ENCODE data around the gene CPNE5.

The CPNE5 gene

DNA sequence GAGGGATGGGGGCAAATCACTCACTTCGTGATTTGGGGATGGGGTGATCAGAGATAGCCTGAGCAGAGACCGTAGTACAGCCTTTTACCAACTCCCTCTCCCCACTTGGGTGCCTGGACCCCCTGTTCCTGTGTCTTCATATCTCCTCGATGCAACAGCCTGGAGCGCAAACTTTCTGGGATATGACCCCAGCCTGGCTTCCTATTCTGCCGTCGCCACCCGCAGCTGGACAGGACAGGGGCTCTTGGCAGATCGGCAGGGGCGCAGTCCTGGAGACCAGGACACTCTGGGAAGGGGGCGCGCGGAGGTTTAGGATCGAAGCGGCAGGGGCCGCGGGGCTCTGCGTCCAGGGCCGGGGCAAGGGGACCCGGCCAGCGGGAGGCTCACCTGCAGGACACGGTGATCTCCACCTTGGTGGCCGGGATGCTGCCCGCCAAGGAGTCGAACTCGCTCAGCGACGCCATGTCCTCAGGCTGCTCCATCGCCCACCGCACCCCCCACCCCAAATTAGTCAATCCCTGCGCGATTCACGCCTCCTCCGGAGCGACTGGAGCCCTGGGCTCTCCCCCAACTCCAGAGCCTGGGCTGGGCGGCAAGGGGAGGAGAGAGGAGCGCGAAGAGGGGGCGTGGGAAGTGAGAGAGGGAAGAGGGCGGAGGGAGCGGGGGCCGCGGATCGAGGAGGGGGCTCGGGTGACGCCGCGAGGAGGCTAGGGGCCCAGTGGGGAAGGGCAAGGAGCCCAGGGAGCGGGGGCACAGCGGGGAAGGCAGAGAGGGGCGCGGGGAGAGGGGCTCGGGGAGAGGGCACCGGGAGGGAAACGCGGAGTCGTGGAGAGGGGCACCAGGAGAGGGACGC lies at the start of gene CPNE5:
CPNE5 (minus strand) TSS at position 549 of the 853 bp plus-strand sequence; CDS start at position 482, 67 bp downstream.
- DNase-seq, result no peak

DNA sequence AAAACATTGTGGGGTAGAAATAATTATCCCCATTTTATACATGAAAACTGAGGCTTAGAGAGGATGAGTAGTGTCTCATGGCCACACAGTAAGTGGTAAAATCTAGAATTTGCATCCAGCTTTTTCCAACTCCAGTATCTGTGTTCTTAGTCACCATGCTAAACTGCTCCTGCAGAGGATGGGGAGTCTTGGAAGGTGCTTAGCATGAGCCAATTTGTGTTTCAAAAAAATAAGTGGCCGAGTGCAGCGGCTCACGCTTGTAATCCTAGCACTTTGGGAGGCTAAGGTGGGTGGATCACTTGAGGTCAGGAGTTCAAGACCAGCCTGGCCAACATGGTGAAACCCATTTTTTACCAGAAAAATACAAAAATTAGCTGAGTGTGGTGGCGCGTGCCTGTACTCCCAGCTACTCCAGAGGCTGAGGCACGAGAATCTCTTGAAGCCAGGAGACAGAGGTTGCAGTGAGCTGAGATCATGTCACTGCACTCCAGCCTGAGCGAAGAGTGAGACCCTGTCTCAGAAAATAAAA lies 48.9 kb upstream of the CPNE5 start:
- DNase-seq, result no peak

DNA sequence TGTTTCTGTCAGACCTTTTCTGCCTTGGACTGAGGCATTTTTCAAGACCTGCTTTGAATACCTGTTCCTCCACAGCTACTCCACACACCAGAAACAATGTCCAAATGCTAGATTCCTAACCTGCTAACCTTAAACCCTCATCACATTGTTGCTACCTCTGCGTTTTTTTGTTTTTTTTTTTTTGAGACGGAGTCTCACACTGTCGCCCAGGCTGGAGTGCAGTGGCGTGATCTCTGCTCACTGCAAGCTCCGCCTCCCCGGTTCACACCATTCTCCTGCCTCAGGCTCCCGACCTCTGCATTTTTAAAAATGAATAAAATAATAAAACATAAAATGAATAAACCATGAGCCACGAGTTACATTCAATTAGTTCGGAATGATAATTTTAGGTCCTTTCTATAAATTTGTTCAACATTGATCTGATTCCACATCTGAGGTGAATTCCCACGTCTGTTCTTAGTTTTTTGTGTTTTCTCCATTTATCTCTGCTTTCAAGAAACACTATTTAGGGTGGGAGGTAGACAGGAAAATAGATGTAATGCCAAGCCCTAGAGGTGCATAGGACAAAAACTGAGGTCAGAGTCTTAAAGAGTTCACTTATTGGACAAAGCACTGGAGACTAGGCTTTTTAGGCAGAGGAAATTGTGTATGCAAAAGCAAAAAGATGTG lies 47.8 kb upstream of the CPNE5 start:
- no peak for DNase-seq

DNA sequence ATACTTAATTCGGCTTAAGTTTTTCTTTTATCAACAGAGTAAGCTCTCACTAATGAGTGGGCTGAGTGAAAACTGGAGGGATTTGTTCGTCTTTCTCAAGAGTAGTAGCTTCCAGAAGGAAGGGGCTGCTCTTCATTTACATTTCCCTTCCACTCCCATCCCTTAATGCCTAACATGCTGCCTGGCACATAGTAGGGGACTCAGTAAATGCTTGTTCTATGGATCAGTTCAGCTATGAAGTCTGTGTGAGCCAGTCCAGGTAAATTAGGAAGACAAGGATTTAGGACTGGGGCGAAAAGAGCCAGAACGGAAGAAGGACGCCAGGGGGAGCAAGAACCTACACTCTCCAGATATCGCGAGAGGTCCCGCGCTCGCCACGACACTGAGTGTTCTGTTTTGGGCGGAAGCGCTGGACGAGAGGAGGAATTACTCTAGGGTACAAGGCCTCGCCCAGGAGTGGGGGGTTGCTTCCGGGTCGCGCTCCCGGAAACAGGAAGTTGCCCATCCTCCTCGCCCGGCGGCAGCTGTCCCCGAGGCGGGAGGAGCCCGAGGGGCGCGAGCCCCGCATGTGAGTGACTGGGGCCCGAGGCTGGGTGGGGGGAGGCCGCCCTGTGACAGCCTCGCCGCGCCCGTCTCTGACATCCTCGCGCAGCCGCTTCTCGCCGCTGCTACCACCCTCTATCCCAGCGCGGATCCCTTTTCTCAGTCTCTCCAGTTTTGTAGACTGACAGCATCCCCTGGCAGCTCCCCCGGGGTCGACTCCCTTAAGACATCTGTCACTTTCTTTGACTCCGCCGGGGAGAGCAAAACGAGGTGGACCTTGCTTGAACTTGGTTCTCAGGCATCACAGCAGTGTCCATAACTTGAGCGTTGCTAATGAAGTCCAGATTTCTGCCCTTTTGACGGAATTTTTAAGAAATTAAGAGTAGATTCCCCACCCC lies 46.5 kb upstream of the CPNE5 start, which contains the start of gene C6orf89:
C6orf89 (plus strand) TSS at position 492 of the 941 bp plus-strand sequence. CDS start 13,493 bp downstream, outside the sequence.
- peak; percentile 99 for DNase-seq

DNA sequence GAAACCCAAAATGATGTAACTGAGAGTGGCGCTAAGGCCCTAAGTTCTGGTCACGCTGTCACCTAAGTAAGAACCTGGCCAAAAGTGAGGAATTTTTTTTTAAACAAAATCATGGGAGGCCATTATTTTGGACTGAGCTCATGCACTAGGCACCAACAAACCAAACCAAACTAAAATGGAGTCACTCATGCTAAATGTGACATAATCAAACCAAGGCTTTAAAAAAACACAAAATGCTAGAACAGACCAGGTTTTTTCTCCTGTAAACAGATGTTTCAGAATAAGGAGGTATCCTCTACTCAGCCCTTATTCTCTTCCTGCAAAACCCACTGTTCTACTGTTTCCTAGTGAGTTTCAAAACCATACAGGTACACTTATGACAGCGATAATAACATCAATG lies 45.4 kb upstream of the CPNE5 start:
- no peak for DNase-seq

DNA sequence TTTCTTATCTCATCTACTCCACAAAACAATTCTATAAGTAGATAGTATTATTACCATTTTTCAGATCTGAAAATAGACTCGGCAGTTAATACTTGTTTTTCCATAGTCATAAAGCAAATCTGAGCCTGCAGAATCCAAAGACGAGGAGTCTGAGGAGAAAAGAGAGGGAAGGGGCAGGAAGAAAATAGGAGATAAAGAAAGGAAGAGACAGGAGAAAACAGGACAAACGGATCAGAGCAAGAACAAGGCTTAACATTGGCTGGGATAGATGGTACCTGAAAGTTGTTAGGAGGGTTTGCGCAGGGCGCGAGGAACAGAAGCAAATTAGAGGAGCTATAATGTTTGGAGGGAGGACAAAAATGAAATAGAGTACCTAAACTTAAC lies 36.0 kb upstream of the CPNE5 start:
- no peak for DNase-seq

DNA sequence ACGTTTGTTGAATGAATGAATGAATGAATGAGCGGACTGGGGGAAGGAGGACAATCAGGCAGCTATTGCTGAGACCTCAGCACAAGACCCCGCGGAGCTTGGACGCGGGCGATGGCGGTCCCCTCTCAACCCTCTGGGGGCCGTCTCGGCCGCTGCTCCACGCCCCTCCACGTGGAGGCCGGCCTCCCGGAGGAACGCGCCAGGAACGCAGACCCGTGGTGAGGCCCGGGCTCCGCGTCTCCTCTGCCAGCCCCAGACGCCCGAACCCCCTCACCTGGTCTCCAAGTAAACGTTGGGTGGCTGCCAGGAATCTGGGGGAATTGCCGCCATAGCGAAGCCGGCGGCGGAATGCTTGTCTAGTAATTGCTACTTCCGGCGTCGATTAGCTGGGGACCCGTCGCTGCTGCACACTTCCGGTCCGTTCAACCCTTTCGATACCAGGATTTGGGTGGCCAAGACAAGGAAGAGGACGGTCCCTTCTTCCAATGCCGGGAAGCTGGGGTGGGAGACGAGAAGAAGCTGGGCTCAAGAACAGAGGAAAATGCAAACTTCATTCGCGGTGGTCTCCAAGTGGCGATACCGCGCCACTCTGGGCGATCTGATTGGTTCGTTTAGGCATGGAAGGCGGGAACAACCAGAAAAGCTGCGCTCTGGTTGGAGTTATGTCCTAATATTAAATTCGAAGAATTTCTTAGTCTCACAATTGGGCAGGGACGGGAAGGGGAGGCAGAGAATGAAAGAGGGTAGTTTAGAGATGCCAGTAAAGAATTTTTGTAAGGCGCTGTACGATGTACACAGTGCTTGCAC lies 35.4 kb upstream of the CPNE5 start, which contains the start of gene PPIL1:
PPIL1 (minus strand) TSS at position 361 of the 807 bp plus-strand sequence; CDS start at position 330, 31 bp downstream.
- peak; percentile 89 for DNase-seq

DNA sequence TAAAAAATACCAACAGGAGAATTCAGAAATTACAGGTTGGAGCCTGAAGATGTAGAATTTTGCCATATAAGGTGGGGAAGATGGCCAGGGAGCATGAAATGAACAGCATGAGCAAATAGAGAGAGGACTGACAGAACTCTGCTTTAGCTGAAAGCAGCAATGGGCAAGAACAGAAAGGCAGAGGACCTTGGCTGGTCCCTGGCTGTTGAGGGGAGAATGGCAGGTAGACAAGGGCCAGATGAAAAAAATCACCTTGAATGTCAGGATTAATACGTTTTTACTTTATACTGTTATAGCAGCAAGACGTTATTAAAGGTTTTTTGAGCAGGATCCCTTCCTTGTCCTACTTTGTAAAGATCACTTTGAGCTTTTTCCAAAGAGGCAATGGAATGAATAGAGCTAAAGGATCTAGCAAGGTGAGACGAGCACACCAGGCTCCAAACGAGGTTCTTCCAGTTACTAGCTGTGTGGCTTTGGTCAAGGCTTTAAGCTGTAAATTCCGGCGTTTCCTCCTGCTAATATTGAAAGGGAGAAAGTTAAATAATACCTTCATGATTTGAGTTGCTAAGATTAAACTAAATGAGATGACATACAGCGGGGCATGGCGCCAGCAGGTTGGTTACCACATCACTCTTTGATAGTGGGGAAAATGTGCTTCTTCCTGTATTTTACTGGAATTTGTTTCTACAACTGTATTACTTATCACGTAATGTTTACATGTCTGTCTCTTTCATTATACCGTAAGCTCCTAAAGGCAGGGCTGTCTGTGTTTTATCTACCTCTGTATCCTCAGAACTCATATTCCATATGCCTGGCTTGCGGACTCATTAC lies 34.6 kb upstream of the CPNE5 start:
- peak; percentile 44 for DNase-seq

DNA sequence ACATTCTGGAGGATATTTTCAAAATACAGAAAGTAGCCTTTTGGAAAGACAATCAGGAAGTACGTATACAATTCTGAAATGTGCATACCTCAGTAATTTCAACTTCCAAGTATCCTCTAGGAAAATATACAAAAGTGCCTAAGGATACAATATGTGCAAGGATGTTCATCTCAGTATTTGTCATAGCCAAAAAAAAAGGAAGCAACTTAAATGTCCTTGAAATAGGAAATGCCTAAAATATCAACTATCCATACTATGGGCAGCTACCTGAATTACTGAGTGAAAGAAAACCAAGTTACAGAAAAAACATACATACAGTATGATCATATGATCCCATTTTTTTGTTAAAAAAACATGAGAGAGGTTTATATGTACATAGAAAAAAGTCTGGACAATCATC lies 33.9 kb upstream of the CPNE5 start:
- no peak for DNase-seq

DNA sequence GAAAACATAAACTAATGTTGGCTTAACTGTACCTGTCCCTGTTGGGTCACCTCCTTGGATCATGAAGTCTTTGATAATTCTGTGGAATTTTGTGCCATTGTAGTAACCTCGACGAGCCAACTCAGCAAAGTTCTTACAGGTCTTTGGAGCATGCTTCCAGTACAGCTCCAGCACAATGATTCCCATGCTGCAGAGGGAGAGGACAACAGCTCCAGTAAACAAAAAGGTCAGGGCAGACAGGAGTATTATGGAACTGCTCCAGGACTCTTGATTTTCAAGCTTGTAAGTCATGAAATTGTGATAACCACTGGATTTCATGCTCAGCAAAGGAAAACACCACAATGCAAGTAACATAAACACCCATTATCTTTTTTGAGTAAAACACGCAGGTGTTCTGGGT lies 32.4 kb upstream of the CPNE5 start:
- no peak for DNase-seq

DNA sequence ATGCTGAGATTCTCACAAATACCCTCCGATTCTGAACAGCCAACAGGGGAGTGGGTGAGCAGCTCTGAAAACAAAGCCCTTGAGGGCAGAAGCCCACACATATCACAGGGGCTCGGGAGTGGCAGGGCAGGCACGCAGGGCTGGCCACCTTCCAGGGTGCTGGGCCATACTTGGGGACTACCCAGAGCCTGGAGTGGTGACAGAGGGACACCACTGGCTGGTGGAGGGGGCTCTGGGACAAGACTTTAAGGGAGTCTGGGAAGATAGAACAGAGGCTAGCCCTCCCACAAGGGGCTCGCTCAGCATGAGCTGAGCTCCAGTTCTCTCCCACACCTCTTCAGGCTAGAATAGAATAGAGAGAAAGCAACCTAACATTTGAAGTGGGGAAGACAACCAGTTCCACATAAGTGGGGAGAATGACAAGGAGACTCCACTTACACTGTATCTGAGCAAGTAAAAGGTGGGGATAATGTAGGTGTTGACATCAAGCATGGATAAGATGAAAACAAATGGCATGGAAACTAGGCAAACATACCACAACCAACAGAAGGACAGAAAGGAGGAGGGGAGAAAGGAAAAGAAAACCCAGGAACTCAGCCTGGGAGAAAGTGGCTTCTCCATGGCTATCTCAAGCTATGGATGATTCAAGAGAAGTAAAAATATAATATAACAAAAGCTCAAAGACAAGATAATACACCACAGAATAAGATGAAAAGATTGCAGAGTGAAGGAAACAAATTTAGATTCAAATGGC lies 28.4 kb upstream of the CPNE5 start:
- DNase-seq, result no peak

DNA sequence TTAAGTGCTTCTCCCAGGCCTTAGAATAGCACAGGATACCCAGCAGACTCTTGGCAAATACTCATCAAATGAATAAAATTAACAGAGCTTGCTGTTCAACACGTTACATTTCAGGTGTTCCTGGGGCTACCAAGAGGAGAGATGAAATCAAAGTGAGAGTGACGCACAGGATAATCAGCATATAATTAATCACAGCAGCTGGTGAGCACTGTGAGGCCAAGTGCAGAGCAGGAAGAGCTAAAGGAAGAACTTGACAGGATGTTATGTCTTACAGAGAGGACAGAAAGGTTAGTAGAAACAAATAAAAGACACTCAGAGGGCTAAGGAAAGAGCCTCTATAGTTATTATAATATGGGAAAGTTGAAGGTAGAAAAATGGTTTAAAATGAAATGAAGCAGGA lies 26.6 kb upstream of the CPNE5 start:
- no peak for DNase-seq

DNA sequence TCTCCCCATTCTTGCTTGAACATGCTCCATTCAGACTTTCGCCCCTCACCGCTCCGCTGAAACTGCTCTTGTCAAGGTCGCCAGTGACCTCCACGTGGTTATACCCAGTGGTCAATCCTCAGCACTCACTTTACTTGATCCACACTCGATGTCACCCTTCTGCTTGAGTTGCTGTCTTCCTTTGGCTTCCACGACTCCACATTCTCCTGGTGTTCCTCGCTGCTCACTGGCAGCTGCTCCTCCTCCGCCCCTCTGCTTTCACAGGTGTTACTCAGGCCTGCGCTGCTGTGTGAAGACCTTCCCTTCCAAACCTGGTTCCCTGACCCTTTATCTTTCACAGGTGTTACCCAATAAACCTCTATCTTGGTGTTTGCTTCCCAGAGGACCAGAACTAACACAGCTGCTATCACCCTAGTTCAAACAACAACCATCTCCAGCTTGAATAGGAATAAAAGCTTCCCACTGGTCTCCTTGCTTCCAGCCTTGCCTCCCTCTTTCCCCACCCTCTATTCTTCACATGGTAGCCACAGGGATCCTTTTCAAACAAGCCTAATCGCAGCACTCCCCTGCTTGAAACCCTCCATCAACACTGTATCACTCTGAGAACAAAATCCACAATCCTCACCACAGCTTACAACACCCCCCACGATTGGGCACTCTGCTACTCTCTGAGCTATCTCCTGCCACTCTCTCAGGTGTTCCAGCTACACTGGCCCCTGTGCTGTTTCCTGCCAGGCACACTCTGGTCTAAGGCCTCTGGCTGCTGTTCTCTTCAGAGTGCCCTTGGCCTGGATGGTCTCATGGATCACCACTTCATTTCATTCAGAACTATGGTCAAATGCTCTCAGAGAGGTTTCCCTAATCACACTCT lies 24.7 kb upstream of the CPNE5 start:
- no peak for DNase-seq

DNA sequence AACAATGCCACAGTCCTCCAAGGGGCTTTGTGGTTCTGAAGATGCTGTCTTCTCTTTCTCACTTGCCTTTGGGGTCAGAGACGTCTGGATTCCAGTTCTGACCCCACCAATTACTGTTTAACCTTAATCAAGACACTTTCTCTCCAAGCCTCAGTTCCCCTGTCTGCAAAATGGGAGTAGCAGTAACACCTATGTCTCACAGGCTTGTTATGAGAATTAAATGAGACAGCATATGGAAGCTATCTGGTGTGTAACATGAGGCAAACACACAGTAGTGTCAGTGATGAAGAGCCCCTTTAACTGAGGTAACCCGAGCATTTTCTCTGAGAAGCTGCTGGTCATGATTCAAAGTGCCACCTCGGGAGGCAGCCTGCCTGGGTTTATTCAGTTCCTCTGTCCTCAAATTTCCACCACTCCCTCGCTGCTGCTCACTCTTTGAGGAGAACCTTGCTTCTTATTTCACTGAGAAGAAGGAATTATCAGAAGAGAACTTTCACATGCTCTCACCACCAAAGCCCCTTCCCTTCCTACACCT lies 23.7 kb upstream of the CPNE5 start:
- no peak for DNase-seq

DNA sequence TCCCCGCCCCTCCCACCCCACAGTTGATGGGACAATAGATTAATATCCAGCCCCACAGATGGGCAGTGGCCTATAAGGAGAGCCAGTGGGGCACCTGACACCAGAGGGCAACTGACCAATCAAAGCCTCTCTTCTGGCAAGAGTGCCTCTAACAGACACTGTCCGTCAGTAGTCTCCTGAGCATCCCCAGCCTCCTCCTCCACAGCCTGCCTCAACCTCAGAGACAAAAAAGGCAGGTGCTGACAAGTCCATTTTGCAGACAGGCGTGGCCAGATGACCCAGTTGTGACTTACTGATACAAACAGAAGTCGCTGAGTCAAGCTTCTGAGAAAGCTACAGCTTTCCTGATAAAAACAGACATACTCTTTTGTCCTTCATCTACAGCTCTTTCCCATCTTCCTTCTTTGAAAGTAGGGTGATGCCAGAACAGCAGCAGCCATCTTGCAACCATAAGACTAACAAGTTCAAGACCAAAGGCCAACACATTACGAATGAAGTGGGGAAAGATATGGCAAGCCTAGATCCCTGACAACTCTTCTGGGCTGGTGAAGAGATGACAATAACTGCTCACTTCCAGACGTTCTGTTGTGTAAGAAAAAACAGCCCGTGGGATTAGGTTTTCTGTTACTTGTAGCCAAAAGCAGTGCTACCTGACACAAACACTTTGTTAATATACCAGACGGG lies 23.1 kb upstream of the CPNE5 start:
- no peak for DNase-seq

DNA sequence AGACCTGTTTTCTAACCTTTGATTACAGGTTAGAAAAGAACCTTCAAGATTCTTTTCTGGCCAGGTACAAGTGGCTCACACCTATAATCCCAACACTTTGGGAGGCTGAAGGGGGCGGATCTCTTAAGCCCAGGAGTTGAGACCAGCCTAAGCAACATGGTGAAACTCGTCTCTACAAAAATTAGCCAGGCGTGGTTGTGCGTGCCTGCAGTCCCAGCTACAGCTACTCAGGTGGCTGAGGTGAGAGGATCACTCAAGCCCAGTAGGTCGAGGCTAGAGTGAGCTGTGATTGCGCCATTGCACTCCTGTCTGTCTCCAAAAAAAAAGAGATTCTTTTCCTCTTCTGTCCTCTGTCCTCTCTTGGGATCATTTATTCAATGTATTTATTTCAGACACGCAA lies 20.9 kb upstream of the CPNE5 start:
- no peak for DNase-seq

DNA sequence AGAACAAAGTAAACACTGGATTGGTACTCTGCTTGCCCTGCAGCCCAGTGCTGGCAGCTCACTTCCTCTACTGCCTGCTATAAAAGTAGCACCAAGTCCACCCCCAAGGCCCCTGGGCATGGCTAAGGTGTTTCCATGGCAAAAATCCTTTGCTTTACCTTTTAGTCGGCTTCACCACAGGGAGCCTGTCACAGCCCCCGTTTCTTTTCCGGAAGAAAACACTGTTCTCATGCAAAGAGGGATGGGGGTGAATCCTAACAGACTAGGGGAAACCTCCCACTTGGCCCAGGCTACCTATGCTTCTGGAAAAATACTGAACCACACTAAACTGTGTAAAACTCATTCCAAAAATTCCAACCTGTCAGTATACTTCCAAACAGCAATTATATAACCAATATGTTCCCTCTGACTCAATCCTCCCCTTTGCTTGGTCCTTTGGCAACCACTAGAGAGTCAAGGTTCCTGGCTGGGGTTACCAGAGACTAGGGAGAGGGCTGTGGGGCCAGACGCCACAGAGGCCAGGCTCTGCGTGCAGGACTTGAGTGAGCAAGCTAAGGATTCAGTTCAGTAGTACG lies 19.2 kb upstream of the CPNE5 start:
- DNase-seq, result no peak

DNA sequence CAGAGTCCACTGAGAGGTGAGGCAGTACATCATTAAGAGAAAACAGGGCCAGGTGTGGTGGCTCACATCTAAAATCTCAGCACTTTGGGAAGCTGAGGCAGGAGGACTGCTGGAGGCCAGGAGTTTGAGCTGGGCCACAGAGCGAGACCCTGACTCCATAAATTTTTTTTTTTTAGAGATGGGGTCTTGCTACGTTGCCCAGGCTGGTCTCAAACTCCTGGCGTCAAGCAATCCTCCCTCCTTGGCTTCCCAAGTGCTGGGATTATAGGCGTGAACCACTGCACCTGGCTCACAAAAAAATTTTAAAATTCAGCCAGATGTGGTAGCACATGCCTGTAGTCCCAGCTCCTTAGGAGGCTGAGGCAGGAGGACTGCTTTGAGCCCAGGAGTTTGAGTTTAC lies 18.1 kb upstream of the CPNE5 start:
- DNase-seq, result no peak

Data from activated CD4-positive, alpha-beta T cell treated with anti-CD3 and anti-CD28 coated beads, Interleukin-2, amount 50 U/mL, for 16 hours (primary cell).